ENCODE data around the gene DNAJC17. TPM values are rescaled to one million over a fixed set of nuclear protein-coding genes. Genes with fewer than 3 reads are reported as not detected.

The DNAJC17 gene
- total RNA-seq, 1 donor from 2014 or later = 44.4 TPM

GRCh38 chr15:40766194-40766815 lies 41.0 kb downstream of the DNAJC17 start:
- no peak for DNase-seq (ENCODE audit: low spot score)
- Mint-ChIP-seq H3K27ac (peak overlapping the region; percentile 12), H3K4me1 (ENCODE audit: low read depth) (peaks cover 27% of the 10 kb centered on the region), H3K27me3 (ENCODE audit: low read depth) (no peaks in the 10 kb centered on the region), H3K4me3 (ENCODE audit: low read depth) (no peak overlapping the region), H3K36me3 (ENCODE audit: low read depth) (peaks cover 17% of the 10 kb centered on the region), H3K9me3 (no peaks in the 10 kb centered on the region)
- intact Hi-C loops (cut with micrococcal nuclease) = loop anchor here (10.0 kb wide), 1 partner anchor 172 kb away; the partner anchor contains the start of gene KNL1

- intact Hi-C loops (cut with micrococcal nuclease) = loop anchor here (10.0 kb wide), 1 partner anchor 170 kb away; the partner anchor contains the start of gene KNL1
- Mint-ChIP-seq H3K36me3 (ENCODE audit: low read depth) (peaks cover 14% of the 10 kb centered on the region), H3K9me3 (no peaks in the 10 kb centered on the region), H3K27me3 (ENCODE audit: low read depth) (no peaks in the 10 kb centered on the region), H3K27ac (peak overlapping the region; percentile 81), H3K4me1 (ENCODE audit: low read depth) (peaks cover 22% of the 10 kb centered on the region), H3K4me3 (ENCODE audit: low read depth) (peak overlapping the region; percentile 78)
- no peak for DNase-seq (ENCODE audit: low spot score)
Observed at GRCh38 chr15:40764629-40765103, 42.6 kb downstream of the DNAJC17 start.

- Mint-ChIP-seq H3K27ac (peak within 1 kb of the TSS; percentile 90), H3K27me3 (ENCODE audit: low read depth) (no peaks in the 10 kb centered on the region), H3K36me3 (ENCODE audit: low read depth) (peaks cover 14% of the 10 kb centered on the region), H3K9me3 (no peaks in the 10 kb centered on the region), H3K4me1 (ENCODE audit: low read depth) (peaks cover 18% of the 10 kb centered on the region), H3K4me3 (ENCODE audit: low read depth) (peak within 1 kb of the TSS; percentile 78)
- peak; percentile 71 for DNase-seq (ENCODE audit: low spot score)
- intact Hi-C loops (cut with micrococcal nuclease) = loop anchor here (1.0 to 10.0 kb wide), 2 partner anchors 9 to 169 kb away; partner anchors contain the start of genes KNL1 and RMDN3
Observed at GRCh38 chr15:40763801-40764628, 43.3 kb downstream of the DNAJC17 start, which contains the start of gene GCHFR. GCHFR (plus strand) TSS chr15:40764068; CDS start chr15:40764181, 113 bp downstream.

GRCh38 chr15:40762919-40763800 lies 44.1 kb downstream of the DNAJC17 start:
- Mint-ChIP-seq H3K9me3 (no peaks in the 10 kb centered on the region), H3K4me1 (ENCODE audit: low read depth) (peaks cover 15% of the 10 kb centered on the region), H3K4me3 (ENCODE audit: low read depth) (peak overlapping the region; percentile 78), H3K27me3 (ENCODE audit: low read depth) (no peaks in the 10 kb centered on the region), H3K36me3 (ENCODE audit: low read depth) (peaks cover 11% of the 10 kb centered on the region), H3K27ac (peak overlapping the region; percentile 90)
- intact Hi-C loops (cut with micrococcal nuclease) = loop anchor here (1.0 to 10.0 kb wide), 2 partner anchors 8 to 168 kb away; partner anchors contain the start of genes KNL1 and RMDN3
- DNase-seq (ENCODE audit: low spot score) = peak; percentile 30

GRCh38 chr15:40759961-40760360 lies 47.3 kb downstream of the DNAJC17 start:
- intact Hi-C loops (cut with micrococcal nuclease) = loop anchor here (5.0 to 10.0 kb wide), 2 partner anchors 132 to 165 kb away; partner anchors contain the start of genes KNL1 and VPS18
- H3K9me3 Mint-ChIP-seq = no peaks in the 10 kb centered on the region
- no peak overlapping the region for H3K27ac Mint-ChIP-seq
- no peak for DNase-seq (ENCODE audit: low spot score)
- H3K36me3 Mint-ChIP-seq (ENCODE audit: low read depth) = no peaks in the 10 kb centered on the region
- no peaks in the 10 kb centered on the region for H3K27me3 Mint-ChIP-seq (ENCODE audit: low read depth)
- no peak overlapping the region for H3K4me3 Mint-ChIP-seq (ENCODE audit: low read depth)
- H3K4me1 Mint-ChIP-seq (ENCODE audit: low read depth) = peaks cover 12% of the 10 kb centered on the region

GRCh38 chr15:40756938-40757337 lies 50.3 kb downstream of the DNAJC17 start:
- peak overlapping the region; percentile 30 for H3K4me3 Mint-ChIP-seq (ENCODE audit: low read depth)
- no peak for DNase-seq (ENCODE audit: low spot score)
- H3K27ac Mint-ChIP-seq = no peak overlapping the region
- H3K27me3 Mint-ChIP-seq (ENCODE audit: low read depth) = no peaks in the 10 kb centered on the region
- peaks cover 26% of the 10 kb centered on the region for H3K4me1 Mint-ChIP-seq (ENCODE audit: low read depth)
- H3K36me3 Mint-ChIP-seq (ENCODE audit: low read depth) = peaks cover 10% of the 10 kb centered on the region
- no peaks in the 10 kb centered on the region for H3K9me3 Mint-ChIP-seq
- intact Hi-C loops (cut with micrococcal nuclease) = loop anchor here (5.0 kb wide), 1 partner anchor 135 kb away; the partner anchor contains the start of gene VPS18

- no peak for DNase-seq (ENCODE audit: low spot score)
- intact Hi-C loops (cut with micrococcal nuclease) = loop anchor here (1.0 to 5.0 kb wide), 5 partner anchors 7 to 136 kb away; partner anchors contain the start of genes DNAJC17, RAD51, VPS18 and ZFYVE19
- H3K27ac Mint-ChIP-seq = peak overlapping the region; percentile 98
- no peaks in the 10 kb centered on the region for H3K27me3 Mint-ChIP-seq (ENCODE audit: low read depth)
- peaks cover 21% of the 10 kb centered on the region for H3K36me3 Mint-ChIP-seq (ENCODE audit: low read depth)
- no peaks in the 10 kb centered on the region for H3K9me3 Mint-ChIP-seq
- H3K4me3 Mint-ChIP-seq (ENCODE audit: low read depth) = peak overlapping the region; percentile 94
- peaks cover 27% of the 10 kb centered on the region for H3K4me1 Mint-ChIP-seq (ENCODE audit: low read depth)
Observed at GRCh38 chr15:40755812-40756208, 51.5 kb downstream of the DNAJC17 start.

GRCh38 chr15:40754883-40755811 lies 52.1 kb downstream of the DNAJC17 start, which contains the start of gene RMDN3:
RMDN3 (minus strand) TSS chr15:40755254; CDS start chr15:40754783, 471 bp downstream.
- intact Hi-C loops (cut with micrococcal nuclease) = loop anchor here (1.0 to 5.0 kb wide), 5 partner anchors 8 to 137 kb away; partner anchors contain the start of genes DNAJC17, RAD51, VPS18 and ZFYVE19
- H3K9me3 Mint-ChIP-seq = no peaks in the 10 kb centered on the region
- DNase-seq (ENCODE audit: low spot score) = peak; percentile 93
- H3K4me1 Mint-ChIP-seq (ENCODE audit: low read depth) = peaks cover 27% of the 10 kb centered on the region
- H3K27ac Mint-ChIP-seq = peak within 1 kb of the TSS; percentile 98
- peak within 1 kb of the TSS; percentile 94 for H3K4me3 Mint-ChIP-seq (ENCODE audit: low read depth)
- peaks cover 26% of the 10 kb centered on the region for H3K36me3 Mint-ChIP-seq (ENCODE audit: low read depth)
- H3K27me3 Mint-ChIP-seq (ENCODE audit: low read depth) = no peaks in the 10 kb centered on the region

GRCh38 chr15:40754574-40754882 lies 52.7 kb downstream of the DNAJC17 start:
- intact Hi-C loops (cut with micrococcal nuclease) = loop anchor here (2.0 kb wide), 1 partner anchor 60 kb away; the partner anchor contains the start of gene RAD51
- H3K9me3 Mint-ChIP-seq = no peaks in the 10 kb centered on the region
- peaks cover 30% of the 10 kb centered on the region for H3K36me3 Mint-ChIP-seq (ENCODE audit: low read depth)
- H3K4me3 Mint-ChIP-seq (ENCODE audit: low read depth) = peak overlapping the region; percentile 94
- no peak for DNase-seq (ENCODE audit: low spot score)
- no peaks in the 10 kb centered on the region for H3K27me3 Mint-ChIP-seq (ENCODE audit: low read depth)
- H3K4me1 Mint-ChIP-seq (ENCODE audit: low read depth) = peaks cover 27% of the 10 kb centered on the region
- peak overlapping the region; percentile 98 for H3K27ac Mint-ChIP-seq

- no peak overlapping the region for H3K27ac Mint-ChIP-seq
- peaks cover 27% of the 10 kb centered on the region for H3K4me1 Mint-ChIP-seq (ENCODE audit: low read depth)
- no peak for DNase-seq (ENCODE audit: low spot score)
- H3K27me3 Mint-ChIP-seq (ENCODE audit: low read depth) = no peaks in the 10 kb centered on the region
- intact Hi-C loops (cut with micrococcal nuclease) = no loop called here
- no peak overlapping the region for H3K4me3 Mint-ChIP-seq (ENCODE audit: low read depth)
- H3K9me3 Mint-ChIP-seq = no peaks in the 10 kb centered on the region
- H3K36me3 Mint-ChIP-seq (ENCODE audit: low read depth) = peaks cover 45% of the 10 kb centered on the region
Observed at GRCh38 chr15:40751745-40752144, 55.5 kb downstream of the DNAJC17 start.

GRCh38 chr15:40750885-40751284 lies 56.4 kb downstream of the DNAJC17 start:
- intact Hi-C loops (cut with micrococcal nuclease) = no loop called here
- no peaks in the 10 kb centered on the region for H3K9me3 Mint-ChIP-seq
- no peak overlapping the region for H3K27ac Mint-ChIP-seq
- no peak for DNase-seq (ENCODE audit: low spot score)
- H3K4me3 Mint-ChIP-seq (ENCODE audit: low read depth) = no peak overlapping the region
- peaks cover 48% of the 10 kb centered on the region for H3K36me3 Mint-ChIP-seq (ENCODE audit: low read depth)
- peaks cover 27% of the 10 kb centered on the region for H3K4me1 Mint-ChIP-seq (ENCODE audit: low read depth)
- H3K27me3 Mint-ChIP-seq (ENCODE audit: low read depth) = no peaks in the 10 kb centered on the region
